Right ventricle myocardium inferior (tissue), 1 donor: ENCODE measurements around the gene OR5V1. TPM values are rescaled to one million over a fixed set of nuclear protein-coding genes. Genes with fewer than 3 reads are reported as not detected.
"Not testable (repeated sequence)": the region's sequence is repeated elsewhere in the genome, so short reads cannot be mapped to it uniquely, and the experiment has no call there.

Experiments
- ATAC-seq: fragments of 200-7000 bp; cut with Tn5 transposase; one replicate; pipeline ENCODE4 v1.9.1; 2020; ENCODE audit warnings: mild to moderate bottlenecking, moderate library complexity
- DNase-seq: peaks from one replicate; pipeline ENCODE4 v3.0.0; 2021; ENCODE audit errors: missing footprints
- intact Hi-C: fragments of 100-400 bp; cut with DNase I; formaldehyde crosslinking; loops from one replicate; pipeline ENCODE4 v1.11.0; 2022
- long read RNA-seq: library from polyadenylated mRNA; unstranded; transcript quantifications from one replicate; pipeline ENCODE4 v2.0.0, GENCODE V29; 2021
- total RNA-seq: library from RNA; stranded (reverse); fragmentation: NEBNext Ultra II Directional; extraction: Animal tissue kit (Norgen Biotek cat#: 25700); gene quantifications from one replicate; pipeline ENCODE4 v1.2.1, GENCODE V29; 2021
- donor health status: DM: no; HTN: yes; CAD: no; lungs with severe emphysema.

Gene OR5V1
- total RNA-seq = not detected
- long read RNA-seq = 0 reads

DNA sequence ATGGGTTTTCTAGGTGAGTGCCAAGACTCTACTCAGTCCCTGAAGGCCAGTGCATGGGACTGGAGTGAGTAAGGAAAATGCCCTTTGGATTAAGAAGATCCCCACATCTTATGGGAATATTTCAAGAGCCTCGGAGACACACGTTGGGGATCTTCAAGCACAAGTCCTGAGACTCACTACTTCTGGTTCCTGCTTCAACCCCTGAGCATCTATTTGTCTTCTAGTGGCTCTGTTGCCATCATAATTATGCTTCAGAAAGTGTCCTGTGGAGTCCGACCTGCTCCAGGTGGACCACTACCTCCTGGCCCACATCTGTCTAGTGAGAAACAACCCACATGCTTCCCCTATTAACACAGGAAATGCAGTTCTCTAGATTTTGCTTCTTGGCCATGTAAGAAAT, at the start of gene OR5V1:
TSS of gene OR5V1 (minus strand) at position 101 of the 400 bp plus-strand sequence. CDS start 12,670 bp downstream, outside the sequence.
- intact Hi-C loops = no loop called here
- ATAC-seq (no peak), DNase-seq (no peak)

- intact Hi-C loops = no loop called here
- no peak for DNase-seq
- ATAC-seq = no peak
Measured at GRCh38 chr6:29414588-29414987, 45.9 kb upstream of the OR5V1 start, which contains the start of gene OR12D1. Gene OR12D1 (plus strand): TSS chr6:29414928.

DNA sequence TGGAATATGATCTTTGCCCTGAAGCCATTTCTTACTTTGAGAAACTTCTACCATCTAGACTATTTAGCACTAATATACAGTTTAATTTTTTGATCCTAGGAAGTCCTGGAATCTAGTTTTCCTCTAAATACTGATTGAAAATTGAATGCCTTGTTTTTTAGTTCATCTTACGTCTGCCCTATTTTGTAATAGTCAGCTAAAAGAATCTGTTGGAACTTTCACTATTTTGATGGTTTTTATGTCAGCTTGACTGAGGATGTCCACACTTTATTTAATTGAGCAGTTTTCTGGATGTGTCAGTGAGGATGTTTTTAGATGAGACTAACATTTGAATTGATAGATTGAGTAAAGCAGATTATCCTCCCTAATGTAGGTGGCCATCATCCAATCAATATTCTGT, 35.1 kb upstream of the OR5V1 start:
- ATAC-seq = no peak
- DNase-seq = no peak
- intact Hi-C loops = no loop called here

- no peak for ATAC-seq
- DNase-seq = no peak
- intact Hi-C loops = no loop called here
Measured at GRCh38 chr6:29399525-29399924, 30.9 kb upstream of the OR5V1 start.

DNA sequence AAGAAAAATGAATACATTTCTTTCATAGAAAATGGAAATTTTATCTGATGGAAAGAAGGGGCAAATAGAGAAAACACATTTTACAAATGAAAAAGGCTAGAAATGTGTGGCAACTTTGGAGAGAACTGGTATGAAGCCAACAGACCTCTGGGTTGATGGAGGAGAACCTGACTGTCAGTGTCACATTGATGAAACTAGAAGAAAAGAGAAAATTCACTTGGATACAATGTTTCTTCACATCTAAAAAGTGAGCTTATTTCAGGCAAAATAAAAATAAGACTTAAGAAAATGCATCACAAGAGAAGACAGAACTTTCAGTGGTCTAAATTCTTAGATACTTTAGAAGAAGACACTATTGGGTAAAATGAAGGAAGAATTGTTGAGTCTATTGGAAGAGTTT, 26.7 kb upstream of the OR5V1 start, which contains the start of gene OR12D2:
TSS of gene OR12D2 (plus strand) at position 301 of the 400 bp plus-strand sequence. CDS start 1,069 bp downstream, outside the sequence.
- ATAC-seq = no peak
- intact Hi-C loops = no loop called here
- no peak for DNase-seq

DNA sequence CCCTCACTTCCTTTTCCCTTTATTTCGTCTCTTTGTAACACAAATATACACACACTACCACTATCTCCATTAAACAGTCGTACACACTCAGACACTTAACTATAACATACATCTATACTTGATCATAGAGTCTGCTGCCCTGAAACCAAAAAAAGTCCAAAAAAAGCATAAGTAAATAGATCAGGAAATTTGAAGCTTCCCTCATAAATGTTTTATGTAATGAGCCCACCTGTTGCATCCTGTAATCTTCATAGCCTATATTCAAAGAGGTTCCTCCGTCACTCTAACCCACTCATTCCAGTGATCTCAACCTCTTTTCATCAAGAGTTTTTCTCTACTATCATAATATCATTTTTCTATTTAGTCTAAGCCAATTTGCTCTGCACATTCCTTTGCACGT, 19.9 kb upstream of the OR5V1 start:
- no peak for DNase-seq
- intact Hi-C loops = no loop called here
- ATAC-seq = no peak

DNA sequence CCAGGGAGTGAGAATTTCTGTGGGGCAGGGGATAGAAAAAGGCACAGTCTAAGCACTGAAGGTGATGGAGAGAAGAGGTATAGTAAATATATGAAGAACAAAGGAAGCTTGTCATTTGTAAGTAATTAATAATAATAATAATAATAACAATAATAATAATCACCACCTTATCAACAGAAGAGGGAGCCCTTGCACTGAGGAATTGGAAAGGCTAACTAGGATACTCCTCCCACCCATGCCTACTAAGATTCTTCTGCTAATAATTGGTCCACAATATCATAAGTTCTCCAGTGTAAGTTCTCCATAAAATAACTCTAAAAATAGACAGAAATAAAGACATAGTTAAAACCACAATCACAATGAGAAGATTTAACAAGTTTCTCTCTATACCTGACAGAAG, 7.3 kb upstream of the OR5V1 start:
- intact Hi-C loops = no loop called here
- DNase-seq (no peak), ATAC-seq (no peak)

DNA sequence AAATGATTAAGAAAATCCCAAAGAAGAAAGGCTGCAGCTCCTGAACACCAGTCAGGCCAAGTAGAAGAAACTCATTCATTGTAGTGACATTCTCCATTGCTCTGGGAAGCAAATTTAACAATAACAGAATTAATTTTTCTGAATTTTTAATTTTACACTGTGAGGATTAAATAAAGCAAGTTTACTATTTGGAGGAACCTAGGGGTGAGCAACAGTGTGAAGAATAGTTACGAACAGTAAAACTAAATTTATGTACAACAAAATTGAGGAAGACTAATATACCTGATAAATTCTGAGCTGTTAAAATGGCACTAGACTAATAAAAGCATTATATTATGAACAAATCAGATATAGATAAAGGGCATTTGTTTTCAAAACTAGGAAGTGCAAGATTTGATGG, 6.5 kb upstream of the OR5V1 start, which contains the start of gene OR12D3:
TSS of gene OR12D3 (minus strand) at position 101 of the 400 bp plus-strand sequence. CDS start at position 97, 4 bp downstream.
- DNase-seq = no peak
- intact Hi-C loops = no loop called here
- ATAC-seq = no peak

- DNase-seq = no peak
- no peak for ATAC-seq
- intact Hi-C loops = no loop called here
Measured at GRCh38 chr6:29355603-29356002, 13.1 kb downstream of the OR5V1 start.

DNA sequence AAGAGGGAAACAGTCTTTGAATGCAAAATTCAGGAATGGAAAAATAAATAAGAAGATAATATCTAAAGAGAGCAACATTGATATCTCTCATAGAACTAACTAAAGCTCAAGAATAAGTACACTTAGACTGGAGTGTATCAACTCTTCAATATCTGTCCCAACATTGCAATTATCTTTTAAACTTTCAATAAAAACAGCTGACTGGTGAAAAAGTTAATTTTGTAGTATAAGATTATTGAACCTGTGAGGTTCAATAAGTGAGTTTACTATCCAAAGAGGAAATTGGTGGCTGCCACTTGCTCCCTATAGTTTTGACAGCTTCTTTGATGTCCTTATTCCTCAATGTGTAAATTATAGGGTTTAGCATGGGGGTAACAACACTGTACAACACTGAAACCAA, 13.7 kb downstream of the OR5V1 start:
- ATAC-seq = no peak
- DNase-seq = no peak
- intact Hi-C loops = no loop called here

- ATAC-seq, intact Hi-C loops, DNase-seq: not testable (repeated sequence)
Measured at GRCh38 chr6:29349348-29349747, 19.3 kb downstream of the OR5V1 start.

- ATAC-seq (no peak), DNase-seq (no peak)
- intact Hi-C loops = no loop called here
Measured at GRCh38 chr6:29345380-29345779, 23.3 kb downstream of the OR5V1 start.

DNA sequence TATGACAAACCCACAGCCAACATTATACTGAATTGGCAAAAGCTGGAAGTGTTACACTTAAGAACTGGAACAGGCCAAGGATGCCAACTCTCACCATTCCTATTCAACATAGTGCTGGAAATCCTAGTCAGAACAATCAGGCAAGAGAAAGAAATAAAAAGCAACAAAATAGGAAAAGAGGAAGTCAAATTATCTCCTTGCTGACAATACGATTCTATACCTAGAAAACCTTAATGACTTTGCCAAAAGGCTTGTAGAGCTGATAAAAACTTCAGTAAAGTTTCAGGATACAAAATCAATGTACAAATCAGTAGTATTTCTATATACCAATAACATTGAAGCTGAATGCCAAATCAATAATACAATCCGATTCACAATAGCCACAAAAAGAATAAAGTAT, 32.4 kb downstream of the OR5V1 start:
- ATAC-seq = no peak
- intact Hi-C loops = no loop called here
- DNase-seq = no peak

DNA sequence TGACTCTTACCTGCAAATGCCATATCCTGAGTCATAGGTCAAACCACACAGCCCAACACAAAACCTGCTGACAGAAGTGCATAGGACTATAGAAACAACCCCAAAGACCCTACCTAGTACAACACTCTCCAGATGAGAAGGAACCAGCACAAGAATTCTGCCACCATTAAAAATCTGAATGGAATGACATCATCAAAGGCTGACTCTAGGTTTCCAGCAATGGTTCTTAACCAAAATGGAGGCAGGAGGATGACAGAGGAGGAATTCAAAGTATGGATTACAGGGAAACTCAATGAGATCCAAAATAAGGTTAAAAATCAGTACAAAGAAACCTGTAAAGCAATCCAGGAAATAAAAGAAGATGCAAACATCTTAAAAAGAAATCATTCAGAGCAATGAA, 36.0 kb downstream of the OR5V1 start:
- no peak for DNase-seq
- ATAC-seq = no peak
- intact Hi-C loops = no loop called here

DNA sequence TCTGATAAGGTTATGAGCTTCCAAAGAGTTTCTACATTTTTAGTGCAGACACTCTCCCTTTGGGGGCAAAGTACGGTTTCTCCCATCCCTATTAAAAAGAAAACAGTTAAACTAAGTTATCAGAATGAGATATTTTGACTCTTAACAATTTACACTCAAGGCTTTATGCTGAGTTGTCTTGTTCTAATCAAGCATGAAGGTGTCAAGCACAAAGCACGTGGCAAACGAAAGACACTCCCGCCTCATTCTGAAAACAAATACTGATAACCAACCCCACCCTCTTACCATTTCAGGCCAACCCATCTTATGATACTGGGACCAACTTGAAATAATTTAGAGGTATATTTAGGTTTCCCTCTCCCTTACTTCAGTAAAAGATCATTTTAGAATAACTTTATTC, 42.9 kb downstream of the OR5V1 start:
- ATAC-seq = no peak
- DNase-seq = no peak
- intact Hi-C loops = no loop called here

- ATAC-seq, DNase-seq, intact Hi-C loops: not testable (repeated sequence)
Measured at GRCh38 chr6:29323332-29323731, 45.3 kb downstream of the OR5V1 start.

GRCh38 chr6:29319931-29320330, 48.7 kb downstream of the OR5V1 start:
- intact Hi-C loops = no loop called here
- DNase-seq = no peak
- no peak for ATAC-seq
